GM18907 (cell line): ENCODE measurements around the gene PI16.

Experiments
- ATAC-seq: cut with Tn5 transposase; IDR thresholded peaks from one replicate; pipeline ENCODE4 v1.9.1; 2021; ENCODE audit warnings: mild to moderate bottlenecking, moderate library complexity; ENCODE audit not compliant: unreplicated experiment

The PI16 gene

GRCh38 chr6:36997811-36998722, 43.5 kb downstream of the PI16 start:
- no peak for ATAC-seq

DNA sequence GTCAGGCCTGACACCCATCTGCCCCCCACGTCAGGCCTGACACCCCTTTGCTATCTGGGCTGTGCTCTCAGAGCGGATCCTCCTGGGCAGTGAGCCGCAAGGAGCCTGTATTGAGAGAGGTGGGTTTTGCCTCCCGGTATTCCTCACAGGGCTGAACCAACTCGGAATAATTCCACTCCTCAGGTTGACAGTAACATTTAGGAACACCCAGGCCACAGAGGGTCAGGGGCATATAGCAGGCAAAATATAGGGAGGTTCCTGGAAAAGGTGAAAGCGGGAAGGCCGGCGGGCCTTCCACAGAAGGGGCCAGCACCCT, 44.1 kb downstream of the PI16 start:
- no peak for ATAC-seq

- ATAC-seq = no peak
Observed at GRCh38 chr6:36999061-36999750, 44.7 kb downstream of the PI16 start.

DNA sequence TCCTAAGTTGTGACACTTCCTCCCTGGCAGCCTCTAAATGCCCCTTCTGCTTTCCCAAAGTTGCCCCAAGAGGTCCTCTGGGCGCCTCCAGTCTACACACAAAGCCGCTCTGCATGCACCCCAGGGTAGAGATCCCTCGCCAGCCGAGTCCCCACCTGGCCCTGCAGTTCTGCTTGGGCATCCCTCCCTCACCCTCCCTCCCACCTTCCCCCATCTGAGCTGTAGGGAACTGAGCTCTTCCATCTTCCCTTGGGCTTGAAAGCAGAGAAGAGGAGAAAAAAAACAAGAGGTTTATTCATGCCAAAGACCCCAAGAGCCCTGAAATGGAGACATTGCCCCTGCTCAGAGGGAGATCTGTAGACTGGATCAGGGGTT, 45.2 kb downstream of the PI16 start:
- ATAC-seq = no peak

DNA sequence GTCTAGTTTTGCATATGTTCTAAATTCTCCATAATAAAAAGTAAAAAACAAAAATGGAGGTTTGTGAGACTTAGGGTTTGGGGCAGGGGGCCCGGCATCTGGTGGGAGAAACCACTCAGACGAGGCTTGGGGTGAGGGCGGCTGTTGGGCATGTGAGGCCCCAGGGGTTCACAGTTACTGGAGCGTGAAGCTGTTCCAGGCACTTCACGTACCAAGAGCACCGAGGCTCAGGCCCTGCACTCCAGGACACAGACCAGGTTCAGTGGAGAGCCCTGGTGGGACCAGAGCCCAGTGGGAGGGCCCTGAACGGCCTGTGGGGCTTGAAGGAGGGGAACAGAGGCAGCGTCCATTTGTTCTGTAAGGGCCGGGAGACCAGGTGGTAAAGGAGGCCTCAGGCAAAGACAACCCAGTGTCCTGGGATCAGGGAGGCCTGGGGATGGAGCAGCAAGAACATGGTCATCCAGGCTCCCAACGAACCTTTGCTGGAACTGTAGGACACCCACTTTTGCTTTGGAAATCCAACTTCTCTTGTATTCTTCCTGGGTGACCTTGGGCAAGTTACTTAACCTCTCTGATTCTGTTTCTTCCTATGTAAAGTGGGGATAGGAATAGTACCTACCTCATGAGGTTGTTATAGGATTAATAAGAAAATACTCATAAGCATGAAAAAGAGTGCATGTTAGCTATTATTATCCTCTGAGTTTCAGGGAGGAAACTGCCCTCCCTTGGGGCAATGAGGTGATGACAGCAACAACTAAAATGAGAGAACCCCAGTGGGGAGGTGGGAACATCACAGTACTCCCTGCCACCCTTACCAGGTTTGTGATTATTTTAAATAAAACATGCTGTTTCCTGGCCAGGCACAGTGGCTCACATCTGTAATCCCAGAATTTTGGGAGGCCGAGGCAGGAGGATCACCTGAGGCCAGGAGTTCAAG, 49.8 kb downstream of the PI16 start:
- no peak for ATAC-seq

GRCh38 chr6:37005061-37005810, 50.7 kb downstream of the PI16 start, which contains the start of gene FGD2:
Gene FGD2, plus strand, starts transcription at chr6:37005655. Its CDS starts 163 bp downstream, at chr6:37005818.
- peak; percentile 54 for ATAC-seq

DNA sequence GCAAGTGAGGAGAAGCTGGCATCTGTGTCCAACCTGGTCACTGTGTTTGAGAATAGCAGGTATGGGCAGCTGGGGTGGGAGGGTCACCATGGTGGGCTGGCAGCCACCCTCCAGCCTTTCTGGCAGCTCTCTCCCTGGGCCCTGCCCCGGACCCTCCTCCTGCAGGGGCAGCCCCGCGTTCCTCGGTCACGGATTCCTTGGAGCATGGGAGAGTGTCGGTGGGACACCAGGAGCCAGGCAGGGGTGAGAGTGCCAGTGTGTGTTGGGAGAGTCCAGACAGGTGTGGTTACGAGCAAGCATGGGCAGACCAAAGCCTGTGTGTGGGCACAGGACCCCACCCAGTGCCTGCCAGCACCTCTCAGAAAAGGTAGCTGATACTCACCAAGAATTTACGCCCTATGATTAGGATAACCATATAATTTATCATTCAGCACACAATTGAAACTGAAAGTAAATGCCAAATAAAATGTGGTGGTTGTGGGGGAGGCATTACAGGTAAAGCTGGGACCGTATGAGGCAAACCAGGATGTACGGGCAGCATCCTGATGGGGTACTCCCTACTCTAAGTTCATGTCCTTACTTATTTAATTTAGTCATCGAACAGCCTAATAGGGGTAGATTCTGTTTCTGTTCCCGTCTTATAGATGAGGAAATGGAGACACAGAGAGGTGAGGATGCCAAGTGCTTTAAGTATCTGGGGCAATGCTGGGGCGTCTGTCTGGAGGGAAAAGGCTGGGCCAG, 51.5 kb downstream of the PI16 start:
- ATAC-seq = peak; percentile 4

GRCh38 chr6:37006793-37007339, 52.3 kb downstream of the PI16 start:
- no peak for ATAC-seq

- ATAC-seq = peak; percentile 39
Observed at GRCh38 chr6:37007340-37008043, 53.0 kb downstream of the PI16 start.

GRCh38 chr6:37008484-37009465, 54.2 kb downstream of the PI16 start:
- ATAC-seq = no peak

DNA sequence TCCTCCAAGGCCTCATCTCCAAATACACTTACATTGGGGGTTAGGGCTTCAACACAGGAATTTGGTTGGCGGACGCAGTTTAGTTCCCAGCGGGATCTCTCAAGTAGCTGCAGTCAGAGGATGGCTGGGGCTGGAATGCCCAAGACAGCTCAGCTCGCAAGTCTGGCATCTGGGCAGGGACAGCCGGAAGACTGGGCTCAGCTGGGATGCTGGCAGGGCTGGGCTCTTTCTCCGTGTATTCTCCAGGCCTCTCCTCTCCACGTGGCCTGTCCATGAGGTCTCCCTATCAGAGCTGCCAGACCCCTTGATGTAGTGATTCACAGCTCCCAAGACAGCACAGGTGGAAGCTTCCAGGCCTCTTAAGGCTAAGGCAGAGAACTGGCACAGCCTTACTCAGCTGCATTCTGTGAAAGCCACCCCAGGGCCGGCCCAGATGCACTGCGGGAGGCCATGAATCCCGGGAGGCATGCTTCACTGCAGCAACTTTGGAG, 55.9 kb downstream of the PI16 start:
- no peak for ATAC-seq

DNA sequence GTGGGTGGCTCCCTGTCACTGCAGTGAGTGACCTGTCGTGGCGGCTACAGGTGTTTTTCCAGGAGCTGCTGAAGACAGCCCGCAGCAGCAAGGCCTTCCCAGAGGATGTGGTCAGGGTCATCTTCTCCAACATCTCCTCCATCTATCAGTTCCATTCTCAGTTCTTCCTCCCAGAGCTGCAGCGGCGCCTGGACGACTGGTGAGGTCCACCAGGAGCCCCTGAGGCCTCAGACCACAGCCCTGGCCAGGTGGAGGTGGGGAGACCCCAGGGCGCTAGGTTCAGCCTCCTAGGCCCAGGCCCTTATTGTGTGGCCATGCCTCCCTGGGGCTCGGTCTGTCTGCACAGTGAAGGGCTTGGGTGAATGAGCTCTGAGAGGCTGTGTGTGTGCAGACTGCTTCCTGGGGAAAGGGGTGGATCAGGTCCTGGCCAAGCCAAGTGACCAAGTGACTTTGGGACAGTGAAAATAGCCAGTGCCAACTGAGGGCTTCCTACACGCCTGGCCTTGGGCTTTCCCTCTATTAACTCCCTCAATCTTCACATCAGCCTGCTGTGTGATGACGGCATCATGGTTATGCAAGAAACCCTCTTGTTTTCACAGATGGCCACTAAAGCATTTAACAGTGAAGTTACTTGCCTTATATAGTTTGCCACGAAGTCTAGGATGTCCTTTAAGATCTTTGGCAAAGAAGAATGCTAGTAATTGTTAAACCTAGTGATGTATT, 57.3 kb downstream of the PI16 start:
- ATAC-seq = no peak

DNA sequence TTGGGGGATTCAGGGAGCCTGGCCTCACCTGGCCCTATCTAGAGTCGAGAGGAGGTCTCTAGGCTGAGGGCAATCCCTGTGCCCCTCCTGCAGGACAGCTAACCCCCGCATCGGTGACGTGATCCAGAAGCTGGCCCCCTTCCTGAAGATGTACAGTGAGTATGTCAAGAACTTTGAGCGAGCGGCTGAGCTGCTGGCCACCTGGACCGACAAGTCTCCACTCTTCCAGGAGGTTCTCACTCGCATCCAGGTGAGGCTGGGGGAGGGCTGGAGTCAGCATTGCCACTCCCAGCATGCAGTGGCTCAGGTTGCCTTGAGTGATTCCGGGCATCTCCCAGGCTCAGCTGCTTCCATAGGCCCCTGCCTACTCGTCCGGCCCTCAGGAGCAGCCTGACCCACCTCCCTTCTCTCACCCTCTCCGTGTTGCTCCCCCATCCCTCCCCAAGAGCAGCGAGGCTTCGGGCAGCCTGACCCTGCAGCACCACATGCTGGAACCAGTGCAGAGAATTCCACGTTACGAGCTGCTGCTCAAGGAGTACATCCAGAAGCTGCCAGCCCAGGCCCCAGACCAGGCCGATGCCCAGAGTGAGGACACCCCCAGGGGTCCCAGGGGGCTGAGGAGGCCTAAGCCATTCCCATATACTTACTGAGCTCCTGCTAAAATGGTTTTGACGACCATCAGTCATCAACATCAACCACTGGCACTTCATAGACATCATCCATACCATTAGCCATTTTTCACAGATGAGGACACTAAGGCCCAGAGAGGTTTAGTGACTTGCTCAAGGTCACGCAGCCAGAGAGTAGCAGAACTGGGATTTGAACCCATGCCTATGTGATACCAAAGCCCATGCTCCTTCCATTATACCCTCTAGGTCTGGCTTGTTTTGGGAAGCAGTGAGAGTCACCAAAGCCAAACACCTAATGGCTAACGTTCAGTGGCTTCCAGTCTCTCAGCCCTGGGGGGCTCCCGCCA, 59.3 kb downstream of the PI16 start:
- no peak for ATAC-seq
